Stimulated activated CD4-positive, alpha-beta T cell treated with anti-CD3 and anti-CD28 coated beads, Interleukin-1b, Interleukin-23, amount 100 ng/mL, for 1 hour (primary cell): ENCODE results near the gene COL2A1.

Source experiments
- DNase-seq, 2 donors: peaks; one replicate each; pipeline ENCODE4 v3.0.0-alpha.2; 2020; ENCODE audit warnings: low read depth in 2 of 2

COL2A1 gene

GRCh38 chr12:48004053-48004941, at the start of gene COL2A1:
COL2A1 (minus strand) TSS chr12:48004476; CDS start chr12:48004321, 155 bp downstream.
- DNase-seq: no peak

- DNase-seq: no peak
Observed at GRCh38 chr12:48053883-48054282, 49.6 kb upstream of the COL2A1 start.

GRCh38 chr12:48053122-48053521, 48.8 kb upstream of the COL2A1 start:
- DNase-seq: no peak

- DNase-seq: no peak
Observed at GRCh38 chr12:48051681-48052080, 47.4 kb upstream of the COL2A1 start.

GRCh38 chr12:48050174-48050573, 45.9 kb upstream of the COL2A1 start:
- no peak for DNase-seq

- DNase-seq: no peak
Observed at GRCh38 chr12:48045965-48046518, 41.8 kb upstream of the COL2A1 start.

- no peak for DNase-seq
Observed at GRCh38 chr12:48045061-48045846, 41.0 kb upstream of the COL2A1 start.

- no peak for DNase-seq
Observed at GRCh38 chr12:48044396-48044795, 40.1 kb upstream of the COL2A1 start.

- DNase-seq: no peak
Observed at GRCh38 chr12:48043771-48044170, 39.5 kb upstream of the COL2A1 start.

- no peak for DNase-seq
Observed at GRCh38 chr12:48041591-48042423, 37.5 kb upstream of the COL2A1 start.

GRCh38 chr12:48040354-48040753, 36.1 kb upstream of the COL2A1 start:
- no peak for DNase-seq

GRCh38 chr12:48039151-48039550, 34.9 kb upstream of the COL2A1 start:
- no peak for DNase-seq

GRCh38 chr12:48038085-48038484, 33.8 kb upstream of the COL2A1 start:
- DNase-seq: no peak

- DNase-seq: no peak
Observed at GRCh38 chr12:48037267-48037915, 33.1 kb upstream of the COL2A1 start.

GRCh38 chr12:48036818-48037217, 32.5 kb upstream of the COL2A1 start:
- DNase-seq: no peak

- DNase-seq: no peak
Observed at GRCh38 chr12:48034835-48035805, 30.8 kb upstream of the COL2A1 start.

GRCh38 chr12:48033451-48033850, 29.2 kb upstream of the COL2A1 start:
- DNase-seq: no peak

GRCh38 chr12:48032597-48032996, 28.3 kb upstream of the COL2A1 start:
- no peak for DNase-seq

- DNase-seq: no peak
Observed at GRCh38 chr12:48031135-48031960, 27.1 kb upstream of the COL2A1 start.
